GM19023 (cell line): ENCODE measurements around the gene DNAJB13.

Experiments used
- ATAC-seq: cut with Tn5 transposase; IDR thresholded peaks from one replicate; pipeline ENCODE4 v1.9.1; 2021; ENCODE audit warnings: mild to moderate bottlenecking, moderate library complexity; ENCODE audit not compliant: unreplicated experiment

The DNAJB13 gene

DNA sequence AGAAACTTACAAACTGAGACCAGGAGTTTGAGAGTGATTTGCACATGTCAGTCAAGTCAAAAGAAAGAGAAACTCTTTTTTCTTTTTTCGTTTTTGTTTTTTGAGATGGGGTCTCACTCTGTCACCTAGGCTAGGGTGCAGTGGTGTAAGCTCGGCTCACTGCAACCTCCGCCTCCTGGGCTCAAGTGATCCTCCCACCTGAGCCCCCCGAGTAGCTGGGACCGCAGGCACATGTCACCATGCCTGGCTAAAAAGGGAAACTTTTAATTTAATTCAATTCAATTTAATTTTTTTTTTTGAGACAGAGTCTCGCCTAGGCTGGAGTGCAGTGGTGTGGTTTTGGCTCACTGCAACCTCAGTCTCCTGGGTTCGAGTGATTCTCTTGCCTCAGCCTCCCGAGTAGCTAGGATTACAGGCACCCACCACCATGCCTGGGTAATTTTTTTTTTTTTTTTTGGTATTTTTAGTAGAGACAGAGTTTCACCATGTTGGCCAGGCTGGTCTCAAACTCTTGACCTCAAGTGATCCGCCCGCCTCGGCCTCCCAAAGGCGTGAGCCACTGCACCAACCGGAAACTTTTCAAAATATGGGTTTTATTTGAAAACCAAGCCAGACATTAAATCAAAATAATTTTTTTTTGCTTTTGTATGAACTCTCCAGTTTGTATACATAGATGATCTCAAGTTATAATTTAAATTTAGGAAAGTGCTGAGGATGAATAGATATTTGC, 48.2 kb downstream of the DNAJB13 start:
- ATAC-seq = no peak

DNA sequence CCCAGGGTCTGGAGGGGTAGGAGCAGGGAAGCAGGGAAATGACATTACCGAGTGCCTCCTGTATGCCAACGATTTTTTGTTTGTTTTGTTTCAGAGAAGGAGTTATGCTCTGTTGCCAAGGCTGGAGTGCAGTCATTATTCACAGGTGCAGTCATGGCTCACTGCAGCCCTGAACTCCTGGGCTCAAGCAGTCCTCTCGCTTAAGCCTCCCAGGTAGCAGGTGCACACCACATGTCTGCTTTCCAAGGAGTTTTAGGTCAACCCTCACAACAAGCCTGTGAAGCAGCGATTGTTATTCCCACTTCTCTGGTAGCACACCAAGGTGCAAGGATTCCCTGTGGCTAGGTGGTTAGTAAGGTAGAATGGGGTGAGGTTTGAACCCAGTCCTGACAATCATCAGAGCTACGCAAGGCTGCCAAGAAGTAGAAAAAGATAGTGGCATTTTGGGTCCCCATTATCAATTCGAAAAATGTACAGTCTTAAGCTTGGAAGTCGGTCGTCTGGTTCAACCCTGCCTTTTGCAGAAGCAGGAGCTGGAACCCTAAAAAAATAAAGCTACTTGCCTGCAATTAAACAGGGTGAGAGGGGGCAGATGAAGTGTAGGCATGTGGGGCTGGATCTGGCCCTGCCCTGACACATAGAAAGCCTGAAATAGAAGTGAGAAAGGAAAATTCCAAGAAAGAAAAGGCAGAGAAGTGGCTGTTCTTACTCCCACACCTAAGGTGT, 48.9 kb downstream of the DNAJB13 start:
- no peak for ATAC-seq

DNA sequence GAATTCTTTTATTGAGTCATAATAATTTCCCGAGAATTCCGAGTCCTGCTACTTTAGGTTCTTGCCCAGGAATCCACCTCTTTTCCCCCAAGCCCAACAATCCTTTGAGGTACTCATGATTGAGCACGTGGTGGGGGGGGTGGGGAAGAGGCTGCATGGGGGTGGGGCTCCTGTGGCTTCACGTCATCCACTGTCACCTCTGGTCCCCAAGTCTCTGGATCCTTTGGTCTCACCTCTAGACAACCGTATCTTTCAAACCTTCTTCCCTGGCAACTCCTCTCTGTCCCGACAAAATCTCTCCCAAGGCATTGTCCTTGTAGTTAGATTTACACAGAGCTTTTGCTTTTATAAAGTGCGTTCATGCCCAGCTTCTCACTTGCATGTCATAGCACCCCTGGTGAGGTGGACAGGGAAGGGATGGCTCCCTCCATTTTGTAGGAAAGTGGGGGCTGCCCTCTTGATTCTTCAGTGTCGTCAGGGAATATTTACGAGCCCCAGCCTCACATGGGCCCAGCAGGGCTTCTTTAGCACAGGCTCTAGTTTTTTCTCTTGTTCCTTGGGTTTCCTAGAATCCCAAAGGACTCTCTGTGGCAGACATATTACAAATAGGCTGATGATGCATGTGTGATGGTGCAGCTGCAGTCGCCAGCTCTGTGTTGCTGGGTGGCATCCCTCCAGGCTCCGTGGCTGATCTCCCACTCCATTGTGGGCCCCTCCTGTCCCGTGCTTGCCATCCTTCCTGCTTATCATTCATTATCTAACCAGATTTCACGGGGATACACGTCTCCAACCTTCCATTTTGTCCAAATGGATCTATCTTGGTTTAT, 49.7 kb downstream of the DNAJB13 start:
- ATAC-seq = no peak

DNA sequence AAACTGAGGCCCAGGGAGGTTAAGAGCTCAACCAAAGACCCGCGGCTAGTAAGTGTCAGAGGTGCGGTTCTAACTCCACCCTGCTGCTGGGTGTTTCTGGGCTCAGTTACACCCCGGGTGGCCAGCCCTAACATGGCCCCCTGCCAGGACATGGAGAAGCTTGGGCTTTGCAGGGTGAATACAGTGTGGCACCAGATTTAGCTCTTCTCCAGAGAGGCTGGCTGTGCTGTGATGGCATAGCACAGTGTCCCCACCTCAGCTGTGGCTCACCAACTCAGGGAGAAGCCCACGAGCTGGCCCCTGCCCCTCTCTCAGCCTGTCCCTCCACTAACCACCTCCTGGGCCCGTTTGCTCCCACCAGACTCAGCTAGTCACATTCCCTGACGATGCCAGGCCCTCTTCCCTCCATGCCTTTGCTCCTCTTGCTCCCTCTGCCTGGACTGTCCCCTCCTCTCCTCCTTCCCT, 51.0 kb downstream of the DNAJB13 start:
- no peak for ATAC-seq

DNA sequence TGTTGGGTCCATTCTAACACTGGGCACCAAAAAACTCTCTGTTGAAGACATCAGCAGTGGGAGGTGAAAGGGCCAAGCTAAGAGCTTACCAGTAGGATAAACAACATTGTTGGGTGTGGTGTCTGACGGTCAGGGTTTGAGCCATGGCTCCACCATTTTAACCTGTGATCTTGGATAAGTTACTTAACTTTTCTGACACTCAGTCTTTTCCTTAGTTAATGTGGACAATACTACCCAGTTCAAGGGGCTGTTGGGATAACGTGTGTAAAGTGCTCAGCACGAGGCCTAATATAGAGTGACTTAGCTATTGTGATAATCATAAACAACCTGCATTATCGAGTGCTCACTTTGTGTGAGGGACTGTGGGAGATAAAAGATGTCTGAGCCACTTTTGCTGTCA, 52.0 kb downstream of the DNAJB13 start:
- no peak for ATAC-seq

DNA sequence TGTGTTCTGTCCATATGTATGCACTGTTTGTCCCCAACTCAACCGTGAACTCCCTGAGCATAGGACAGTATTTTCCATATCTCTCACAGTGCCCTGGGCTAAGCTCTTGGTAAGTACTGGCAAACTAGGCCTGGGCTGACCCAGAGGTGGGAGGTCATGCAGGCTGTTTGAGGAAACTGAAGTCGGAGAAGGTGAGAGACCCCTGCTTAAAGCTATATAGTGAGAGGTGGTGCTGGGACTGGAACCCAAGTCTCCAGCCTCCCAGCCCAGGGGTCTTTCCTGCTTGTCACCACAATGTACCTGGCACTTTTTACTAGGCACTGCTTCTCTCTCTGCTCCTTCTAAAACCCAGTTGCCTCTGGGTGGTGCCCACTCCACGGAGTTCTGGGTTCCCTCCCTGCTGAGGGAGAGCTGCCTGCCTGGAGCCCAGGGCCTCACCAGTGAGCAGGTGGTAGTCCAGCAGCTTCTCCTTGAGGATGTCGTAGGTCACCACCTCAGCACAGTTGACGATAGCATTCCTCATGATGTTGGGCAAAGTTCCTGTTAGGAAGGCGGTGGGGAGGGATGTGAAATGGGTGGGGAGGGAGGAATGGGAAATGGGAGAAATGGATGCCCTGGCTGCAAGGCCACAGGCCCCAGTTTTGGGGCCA, 53.3 kb downstream of the DNAJB13 start:
- no peak for ATAC-seq

DNA sequence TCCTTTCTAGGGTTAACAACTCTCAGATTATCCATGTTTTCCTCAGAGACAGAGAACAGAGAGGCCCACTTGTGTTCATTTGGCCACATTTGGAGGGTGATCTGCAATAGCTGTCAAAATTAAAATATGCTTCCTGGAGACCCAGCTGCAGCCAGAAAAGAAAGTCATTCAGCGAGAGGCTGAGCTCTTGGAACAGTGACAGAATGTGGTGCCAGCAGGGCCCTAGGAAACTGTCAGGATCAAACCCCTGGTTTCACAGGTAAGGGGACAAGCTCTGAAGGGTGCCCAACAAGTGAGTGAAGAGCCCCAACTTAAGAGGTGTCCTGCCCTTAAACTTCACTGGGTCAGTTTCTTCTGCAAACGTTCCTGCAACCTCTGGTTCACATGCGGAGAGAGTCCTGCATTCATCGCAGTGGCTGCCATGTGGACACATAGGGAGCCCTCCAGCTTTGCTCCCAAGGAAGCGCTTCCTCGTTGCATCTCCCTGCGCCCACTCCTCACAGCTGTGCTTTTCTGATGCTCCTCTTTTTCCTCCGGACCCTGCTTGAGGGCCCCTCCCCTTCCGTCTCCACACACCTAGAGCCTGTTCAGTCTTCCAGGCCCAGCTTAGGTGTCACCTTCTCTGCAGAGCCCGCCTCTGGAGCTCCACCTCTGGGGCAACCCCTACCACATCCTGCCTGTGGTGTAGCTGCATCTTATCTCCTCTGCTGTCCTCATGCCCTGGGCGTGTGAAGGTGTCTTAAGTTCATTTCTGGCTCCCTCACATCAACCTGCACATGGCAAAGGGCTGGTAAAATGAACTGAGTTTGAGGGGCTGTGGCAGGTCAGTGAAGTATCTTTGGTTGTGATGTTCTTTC, 54.2 kb downstream of the DNAJB13 start:
- ATAC-seq = no peak

DNA sequence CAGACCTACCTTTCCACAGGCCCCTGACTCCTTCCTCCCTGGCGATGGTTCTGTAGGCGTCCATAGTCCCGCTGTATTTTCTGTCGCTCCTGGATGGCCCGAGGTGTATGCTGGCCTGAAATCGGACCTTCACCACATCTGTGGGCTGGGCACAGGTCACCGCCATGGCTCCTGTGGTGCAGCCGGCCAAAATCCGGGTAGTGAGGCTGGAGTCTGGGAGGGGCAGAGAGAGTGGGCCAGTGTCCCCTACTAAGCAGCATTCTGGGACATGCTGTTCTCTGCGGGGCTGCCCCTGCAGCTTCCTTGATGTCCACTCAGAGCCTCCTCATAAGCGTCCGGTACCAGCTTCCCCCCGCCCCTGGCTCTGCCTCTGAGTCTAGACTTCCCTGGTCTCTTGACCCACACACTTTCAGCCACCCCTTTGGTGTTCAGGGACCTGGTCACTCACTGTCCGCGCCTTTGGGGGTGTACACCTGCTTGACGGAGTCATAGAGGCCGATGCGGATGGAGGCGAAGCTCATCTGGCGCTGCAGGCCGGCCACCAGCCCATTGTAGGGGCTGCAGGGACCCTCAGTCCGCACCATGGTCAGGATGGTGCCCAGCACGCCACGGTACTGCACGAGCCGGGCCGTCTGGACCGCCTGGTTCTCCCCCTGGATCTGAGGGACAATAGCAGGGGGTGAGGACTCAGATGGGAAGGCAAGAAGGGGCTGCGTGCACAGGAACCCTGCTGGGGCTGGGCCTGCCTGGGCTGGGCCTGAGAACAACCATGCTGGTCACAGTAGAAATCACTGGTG, 55.1 kb downstream of the DNAJB13 start:
- no peak for ATAC-seq

DNA sequence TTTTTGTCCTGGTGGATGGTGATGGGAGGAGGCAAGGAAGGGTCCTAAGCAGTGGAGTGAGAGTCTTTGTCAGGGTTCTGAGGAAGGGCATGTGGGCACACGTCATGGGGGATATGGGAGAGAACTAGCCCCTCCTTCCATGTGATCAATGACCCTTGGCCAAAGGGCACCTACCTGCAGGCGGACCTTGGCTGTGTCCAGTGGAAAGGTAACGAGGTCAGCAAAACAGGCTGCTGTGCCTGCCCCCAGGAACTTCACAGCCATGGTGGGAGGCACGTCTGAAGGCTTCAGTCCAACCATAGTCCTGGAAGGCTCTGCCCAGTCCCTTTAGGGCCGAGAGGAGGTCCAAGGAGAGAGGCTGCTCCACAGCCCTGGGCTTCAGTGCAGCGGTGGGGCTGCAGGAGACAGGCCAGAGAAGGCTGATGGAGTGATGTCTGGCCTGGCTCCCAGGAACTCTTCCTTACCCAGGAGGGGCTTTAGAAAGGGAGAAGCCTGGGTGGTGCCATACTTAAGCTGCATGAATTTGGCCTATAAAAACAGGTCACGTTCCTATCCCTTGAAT, 56.0 kb downstream of the DNAJB13 start:
- no peak for ATAC-seq

DNA sequence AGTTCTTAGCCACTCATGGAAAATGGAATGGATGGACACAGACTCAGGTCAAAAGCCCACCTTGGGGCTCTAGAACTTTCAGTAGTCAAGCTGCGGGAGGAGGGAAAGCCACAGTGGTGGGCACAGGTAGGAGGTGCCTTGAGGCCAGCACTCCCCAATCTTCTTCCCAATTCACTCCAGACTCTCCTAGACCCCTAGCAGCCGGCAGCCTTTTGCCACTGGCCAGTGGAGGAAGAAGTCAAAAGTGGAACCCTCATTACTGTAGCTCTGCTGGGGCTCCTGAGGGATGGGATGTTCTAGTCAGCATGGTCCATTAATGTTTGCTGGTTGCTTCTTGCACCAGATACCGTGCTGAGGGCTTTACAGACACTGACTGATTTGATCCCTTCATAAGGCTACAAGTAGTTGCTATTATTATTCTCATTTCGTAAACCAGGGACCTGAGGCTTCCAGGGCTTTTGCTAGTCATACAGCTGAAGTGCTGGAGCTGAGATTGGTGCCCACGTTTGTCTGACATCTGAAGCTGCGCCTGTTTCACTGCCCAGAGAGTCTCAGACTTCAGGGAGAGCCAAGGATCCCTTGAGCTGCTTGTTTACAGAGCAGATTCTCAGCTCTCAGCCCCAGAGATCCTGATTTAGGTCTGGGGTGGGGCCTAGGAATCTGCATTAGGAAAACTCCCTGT, 57.0 kb downstream of the DNAJB13 start:
- no peak for ATAC-seq

DNA sequence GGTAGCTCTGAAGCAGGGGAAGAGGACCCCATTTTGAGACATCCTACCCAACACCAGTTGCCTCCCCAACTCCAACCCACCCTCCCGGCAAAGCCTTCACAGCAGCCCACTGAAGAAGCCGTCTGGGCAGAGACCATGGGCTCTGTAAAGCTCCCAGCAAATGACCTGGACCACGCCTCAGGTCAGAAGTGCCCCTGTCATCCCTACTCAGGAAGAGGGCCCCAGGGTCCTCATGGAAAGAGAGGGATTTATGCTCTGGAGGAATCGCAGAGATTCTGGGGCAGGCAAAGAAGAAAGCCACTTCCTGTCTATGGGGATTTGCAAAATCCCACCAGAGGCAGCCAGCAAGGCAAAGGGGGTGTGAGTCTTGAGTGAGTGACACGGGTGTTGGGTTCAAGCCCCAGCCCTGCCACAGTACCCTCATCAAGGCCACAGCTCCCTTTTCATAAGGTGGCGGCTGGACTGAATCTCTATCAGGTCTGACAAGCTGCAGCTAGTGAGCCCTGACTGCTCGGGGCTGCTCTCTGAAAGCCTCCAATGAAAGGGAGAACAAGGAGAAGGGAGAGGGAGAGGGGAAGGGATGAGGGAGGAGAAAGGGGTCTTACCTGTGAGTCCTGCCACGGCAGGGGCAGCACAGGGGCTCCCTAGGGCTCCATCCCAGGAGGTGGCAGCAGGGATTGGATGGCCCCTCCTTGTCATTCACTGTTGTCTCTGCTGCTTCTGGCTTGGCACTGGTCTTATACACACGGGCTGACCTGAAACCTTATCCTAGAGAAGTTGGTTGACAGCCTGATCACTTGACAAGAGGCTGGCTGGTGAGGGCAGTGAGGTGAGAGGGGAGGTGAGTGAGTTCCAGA, 57.8 kb downstream of the DNAJB13 start, which contains the start of gene UCP3:
Gene UCP3, minus strand, starts transcription at position 713 of the 857 bp plus-strand sequence. CDS start 2,043 bp downstream, outside the sequence.
- ATAC-seq = no peak

DNA sequence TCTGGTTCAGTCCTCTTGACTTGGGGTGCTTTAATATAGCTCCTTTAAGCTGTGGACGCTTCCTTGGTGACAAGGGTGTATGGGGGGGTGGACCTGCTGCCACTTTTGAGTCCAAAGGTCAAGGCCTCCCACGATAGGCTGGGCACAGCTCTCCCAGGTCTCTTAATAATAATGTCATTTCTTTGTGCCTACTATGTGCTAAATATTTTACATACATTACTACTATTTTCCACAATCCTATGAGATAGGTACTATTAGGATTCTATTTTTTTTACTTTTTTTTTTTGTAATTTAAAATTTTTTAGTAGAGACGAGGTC, 58.4 kb downstream of the DNAJB13 start:
- no peak for ATAC-seq

DNA sequence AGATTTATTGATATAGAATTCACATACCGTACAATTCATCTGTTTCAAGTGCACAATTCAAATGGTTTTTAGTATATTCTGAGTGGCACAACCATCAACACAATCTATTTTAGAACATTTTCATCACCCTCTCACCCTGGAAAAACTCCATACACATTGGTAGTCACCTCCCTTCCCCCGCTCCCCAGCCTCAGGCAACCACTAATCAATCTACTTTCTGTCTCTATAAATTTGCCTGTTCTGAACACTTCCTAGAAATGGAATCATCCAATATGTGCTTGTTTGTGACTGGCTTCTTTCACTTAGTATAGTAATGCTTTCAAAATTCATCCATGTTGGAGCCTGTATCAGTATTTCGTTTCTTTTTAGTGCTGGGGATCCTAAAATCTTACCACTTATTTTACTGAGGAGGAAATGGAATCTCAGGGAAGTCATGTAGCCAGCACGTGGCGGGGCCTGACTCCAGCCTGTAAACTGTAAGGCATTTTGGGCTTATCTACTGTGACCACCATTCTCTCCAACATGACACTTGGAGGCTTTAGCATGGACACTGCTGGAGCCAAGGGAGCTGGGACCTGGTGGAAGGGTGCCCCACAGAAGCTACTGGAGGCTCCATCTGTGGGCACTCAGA, 59.0 kb downstream of the DNAJB13 start:
- no peak for ATAC-seq

DNA sequence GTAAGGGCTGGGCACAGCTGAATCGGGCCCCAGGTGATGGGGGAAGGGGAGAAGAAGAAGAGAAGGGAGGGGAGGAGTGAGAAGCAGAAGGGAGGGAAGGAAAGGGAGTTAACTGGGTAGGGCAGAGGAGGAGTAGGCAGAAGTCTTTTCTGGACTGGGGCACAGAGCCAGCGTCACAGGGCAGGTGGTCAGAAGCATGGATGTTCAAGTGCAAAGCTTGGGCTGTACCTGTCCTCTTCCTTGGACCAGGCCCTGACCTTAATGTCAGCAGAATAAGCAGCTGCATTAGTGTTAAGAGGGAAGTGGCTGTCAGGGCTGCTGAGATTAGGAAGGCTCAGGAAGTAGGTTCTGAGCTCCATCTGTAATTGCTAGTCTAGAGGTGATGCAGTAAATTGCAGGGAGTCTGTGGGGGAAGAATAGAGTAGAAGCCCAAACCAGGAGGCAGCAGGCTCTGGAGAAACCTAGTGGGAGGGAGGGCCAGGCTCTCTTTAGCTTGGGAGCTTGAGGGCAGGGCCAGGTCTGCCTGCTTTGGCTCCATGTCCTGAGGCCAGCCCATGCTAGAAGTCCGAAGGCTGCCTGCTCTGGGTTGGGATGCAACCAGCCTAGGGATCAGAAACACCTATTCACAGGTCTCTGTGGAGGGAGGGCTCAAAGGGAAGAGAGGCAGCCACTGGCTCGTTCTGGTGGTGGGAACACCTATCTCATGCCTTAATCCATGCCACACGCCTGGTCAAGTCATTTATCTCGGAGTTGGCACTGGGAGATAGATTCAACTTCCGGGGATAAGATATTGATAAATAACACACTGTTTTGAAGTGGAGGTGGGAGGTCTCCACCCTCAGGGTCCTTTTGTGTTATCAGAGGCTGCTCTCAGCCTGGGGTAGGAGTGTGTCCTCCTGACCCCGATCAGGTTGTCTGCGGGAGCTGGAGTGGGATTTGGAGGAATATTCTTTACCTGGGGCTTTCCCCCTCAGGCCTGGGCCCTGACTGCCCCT, 59.8 kb downstream of the DNAJB13 start:
- ATAC-seq = no peak

DNA sequence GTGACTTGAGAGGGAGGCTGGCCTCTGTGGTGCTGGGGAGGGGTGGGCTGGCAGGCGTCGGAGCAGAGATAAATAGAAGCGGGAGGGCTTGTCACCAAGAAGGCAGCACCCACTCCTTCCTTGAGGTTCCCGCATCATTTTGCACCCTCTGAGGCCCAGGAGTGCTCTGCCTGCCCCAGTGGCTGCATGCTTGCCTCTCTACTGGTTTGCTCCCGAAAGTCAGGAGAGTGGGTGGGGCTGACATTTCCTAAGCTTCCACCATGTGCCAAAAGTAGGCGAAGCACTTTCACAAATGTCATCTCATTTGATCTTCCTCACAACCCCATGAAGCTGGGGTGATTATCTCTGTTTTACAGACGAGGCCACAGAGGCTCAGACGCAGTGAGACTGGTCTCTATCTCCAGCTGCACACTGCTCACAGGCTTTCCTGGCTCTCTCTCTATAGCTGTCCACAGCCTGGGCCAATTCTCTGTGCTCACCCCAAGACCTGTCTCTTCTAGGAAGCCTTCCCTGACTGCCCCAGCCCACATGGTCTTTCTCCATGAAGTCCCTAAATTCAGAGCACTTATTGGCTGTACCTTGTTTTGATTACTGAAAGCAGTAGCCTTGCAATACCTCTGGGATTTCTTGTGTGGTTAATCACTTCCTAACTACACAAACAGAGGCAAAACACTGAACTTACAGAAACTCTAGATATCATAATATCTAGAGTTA, 60.7 kb downstream of the DNAJB13 start:
- ATAC-seq = peak; percentile 74
